Activated T-cell treated with anti-CD3 and anti-CD28 coated beads for 24 hours (primary cell): Measurements from ENCODE around the gene CPNE2.

Experiments
- DNase-seq: peaks from one replicate; pipeline ENCODE4 v3.0.0-alpha.2; 2020; ENCODE audit warnings: low read depth

The CPNE2 gene

DNA sequence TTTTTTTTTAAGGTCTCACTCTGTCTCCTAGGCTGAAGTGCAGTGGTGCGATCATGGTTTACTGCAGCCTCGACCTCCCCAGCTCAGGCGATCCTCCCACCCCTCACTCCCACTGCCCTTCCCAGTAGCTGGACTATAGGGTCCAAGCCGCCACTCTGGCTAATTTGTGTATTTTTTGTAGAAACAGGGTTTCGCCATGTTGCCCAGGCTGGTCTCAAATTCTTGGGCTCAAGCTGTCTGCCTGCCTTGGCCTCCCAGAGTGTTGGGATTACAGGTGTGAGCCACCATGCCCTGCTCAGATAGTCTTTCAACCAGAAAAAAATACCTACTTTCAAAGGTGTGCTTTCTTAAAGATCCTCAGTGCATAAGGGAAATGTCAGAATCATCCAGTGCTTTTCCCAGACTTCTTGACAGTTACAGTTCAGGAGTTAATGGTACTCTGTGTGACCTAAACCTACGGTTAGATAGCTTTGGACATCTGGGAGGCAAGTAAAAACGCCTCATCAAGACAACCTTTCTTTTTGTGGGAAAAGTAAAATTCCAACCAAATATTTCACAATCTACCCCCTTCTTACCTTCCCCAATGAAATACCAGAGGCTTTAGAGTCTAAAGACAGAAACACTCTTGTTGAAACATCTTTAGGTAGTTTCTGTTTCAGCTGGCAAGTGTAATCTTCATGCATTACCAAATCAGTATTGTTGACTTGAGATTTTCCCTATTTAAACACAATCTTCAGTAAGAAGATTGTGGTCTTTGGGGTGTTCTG, 100.5 kb downstream of the CPNE2 start:
- no peak for DNase-seq

DNA sequence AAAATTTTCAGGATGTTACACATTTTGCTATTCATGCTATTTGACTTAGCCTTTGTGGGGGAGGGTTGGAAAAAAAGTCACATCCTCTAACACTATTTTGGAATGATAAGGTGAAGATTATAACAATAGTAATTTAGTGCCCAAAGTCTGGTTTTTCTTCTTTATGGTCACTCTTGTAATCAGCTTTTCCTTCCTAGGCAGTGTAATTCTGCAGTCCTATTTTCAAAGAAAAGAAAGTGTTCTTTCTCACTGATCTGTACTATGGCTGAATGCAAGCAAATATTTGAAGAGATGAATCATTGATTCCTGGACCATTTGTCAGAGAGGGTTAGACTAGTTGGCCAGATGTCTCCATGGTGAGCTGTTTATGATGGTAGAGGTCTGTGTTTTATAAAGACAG, 102.1 kb downstream of the CPNE2 start:
- no peak for DNase-seq

DNA sequence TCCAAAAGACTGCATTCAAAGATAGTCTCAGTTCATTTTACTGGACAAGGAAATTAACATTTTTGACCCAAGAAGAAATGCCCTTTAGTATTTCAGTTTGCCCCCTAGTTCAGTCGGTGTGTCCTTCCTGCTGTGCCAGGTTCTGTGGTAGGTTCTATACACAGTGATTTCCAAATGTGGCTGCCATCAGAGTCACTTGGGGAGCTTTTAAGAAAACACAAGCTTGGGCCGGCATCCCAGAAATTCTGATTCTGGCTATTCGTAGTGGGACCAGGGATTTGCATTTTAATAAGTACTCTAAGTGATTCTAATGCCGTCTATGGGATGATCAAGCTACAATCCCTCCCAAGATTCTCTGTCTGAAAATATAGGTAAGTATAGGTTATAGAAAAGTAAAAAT, 103.9 kb downstream of the CPNE2 start:
- DNase-seq, result no peak

DNA sequence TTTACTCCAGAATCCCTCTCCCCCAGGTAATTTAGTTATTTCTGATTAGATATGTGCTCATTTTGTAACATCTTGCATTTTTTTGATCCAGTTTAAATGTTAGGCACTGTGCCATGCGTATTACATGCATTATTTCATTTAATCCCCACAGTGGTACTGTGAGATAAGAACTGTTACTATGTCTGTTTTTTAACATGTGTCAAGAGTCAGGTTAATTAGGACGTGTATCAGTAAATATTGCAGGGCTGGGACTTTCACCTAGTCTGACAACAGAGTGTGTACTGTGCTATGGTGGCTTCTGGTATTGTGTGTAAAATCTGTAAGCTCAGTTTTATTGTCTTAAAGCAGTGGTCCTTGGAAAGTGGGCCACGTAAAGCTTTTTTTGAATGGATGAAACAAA, 104.4 kb downstream of the CPNE2 start:
- no peak for DNase-seq
